Esophagus squamous epithelium (tissue), 4 donors: Measurements from ENCODE around the gene HIRA.
A peak's percentile ranks its signal among the peaks of the same experiment; 100 is the strongest.

Source experiments
- POLR2A ChIP-seq, 4 donors: fragments of 450-650 bp; IDR thresholded peaks; one replicate each; pipeline ENCODE4 v1.6.1; 2017; ENCODE audit warnings: antibody characterized with exemption in 4 of 4, mild to moderate bottlenecking in 4 of 4, moderate library complexity in 3 of 4
- TF ChIP-seq, protein P1 (sequence below), 6 experiments: fragments of 450-650 bp in 4 of 6; fragments of 200-600 bp in 2 of 6; sonication (generic) in 2 of 6; IDR thresholded peaks; one replicate each; pipeline ENCODE4 v1.5.1; 2016 to 2019; ENCODE audit warnings: antibody characterized with exemption in 6 of 6, mild to moderate bottlenecking in 4 of 6, moderate library complexity in 4 of 6

DNA sequence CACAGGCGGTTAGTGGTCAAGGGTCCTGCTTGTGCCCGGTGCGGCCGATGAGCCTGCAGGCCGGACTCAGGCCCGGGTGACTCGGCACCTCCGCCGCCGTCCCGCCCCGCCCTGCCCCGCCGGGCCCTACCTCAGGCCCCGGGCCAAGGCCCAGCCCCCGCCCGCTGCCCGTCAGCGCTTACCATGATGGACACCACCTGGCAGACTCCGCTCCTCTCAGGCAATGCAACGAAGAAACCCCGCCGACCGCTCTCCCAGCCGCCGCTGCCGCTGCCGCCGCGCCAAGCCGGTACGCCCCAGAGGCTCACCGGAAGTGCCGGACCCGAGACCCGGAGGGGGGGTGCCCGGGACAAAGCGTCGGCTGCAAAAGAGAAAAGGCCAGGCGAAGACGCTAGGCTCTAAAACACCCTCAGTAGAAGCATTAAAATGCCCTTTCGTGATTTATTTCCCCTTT lies 47.4 kb upstream of the HIRA start, which contains the start of gene UFD1:
- TF ChIP-seq, protein P1, sequence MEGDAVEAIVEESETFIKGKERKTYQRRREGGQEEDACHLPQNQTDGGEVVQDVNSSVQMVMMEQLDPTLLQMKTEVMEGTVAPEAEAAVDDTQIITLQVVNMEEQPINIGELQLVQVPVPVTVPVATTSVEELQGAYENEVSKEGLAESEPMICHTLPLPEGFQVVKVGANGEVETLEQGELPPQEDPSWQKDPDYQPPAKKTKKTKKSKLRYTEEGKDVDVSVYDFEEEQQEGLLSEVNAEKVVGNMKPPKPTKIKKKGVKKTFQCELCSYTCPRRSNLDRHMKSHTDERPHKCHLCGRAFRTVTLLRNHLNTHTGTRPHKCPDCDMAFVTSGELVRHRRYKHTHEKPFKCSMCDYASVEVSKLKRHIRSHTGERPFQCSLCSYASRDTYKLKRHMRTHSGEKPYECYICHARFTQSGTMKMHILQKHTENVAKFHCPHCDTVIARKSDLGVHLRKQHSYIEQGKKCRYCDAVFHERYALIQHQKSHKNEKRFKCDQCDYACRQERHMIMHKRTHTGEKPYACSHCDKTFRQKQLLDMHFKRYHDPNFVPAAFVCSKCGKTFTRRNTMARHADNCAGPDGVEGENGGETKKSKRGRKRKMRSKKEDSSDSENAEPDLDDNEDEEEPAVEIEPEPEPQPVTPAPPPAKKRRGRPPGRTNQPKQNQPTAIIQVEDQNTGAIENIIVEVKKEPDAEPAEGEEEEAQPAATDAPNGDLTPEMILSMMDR (IDR thresholded peaks at IDR 0.05) = peak in 2 of 6 experiments; percentile 5 to 21
- peak in 3 of 4 donors; percentile 13 to 55 (median 53) for TF ChIP-seq POLR2A (IDR thresholded peaks at IDR 0.05)
